A549 (cell line): Measurements from ENCODE around the gene CAMKK2. TPM values are rescaled to one million over a fixed set of nuclear protein-coding genes. Genes with fewer than 3 reads are reported as not detected.

Experiments used
- ATAC-seq, 2 experiments: fragments of 200-7000 bp in 1 of 2; fragments of >200 bp in 1 of 2; cut with Nextera tagmentation in 1 of 2; cut with Tn5 transposase in 1 of 2; 3 replicates each; pipeline versions ENCODE4 v1.8.0 to v1.9.1; 2018 to 2020; ENCODE audit warnings: mild to moderate bottlenecking in 1 of 2, moderate library complexity in 1 of 2
- CTCF ChIA-PET: fragments of 300-600 bp; sonication (Branson Sonifier 250); formaldehyde crosslinking; extraction: SDS; loops from one replicate; lab custom pipeline; 2021; ENCODE audit warnings: antibody characterized with exemption, inconsistent platforms; lab: Yijun Ruan, JAX
- POLR2A ChIA-PET: fragments of 350-600 bp; formaldehyde crosslinking; extraction: SDS; loops from one replicate; lab custom pipeline; 2021; ENCODE audit warnings: antibody characterized with exemption, inconsistent platforms; lab: Yijun Ruan, JAX
- DNase-seq, 2 experiments: peaks; one replicate each; pipeline versions ENCODE4 v3.0.0 to v3.0.0-alpha.2; 2011 to 2016; ENCODE audit warnings: low read depth in 1 of 2, low spot score in 1 of 2
- FAIRE-seq: peaks from 2 replicates; lab custom pipeline; 2011; peaks lifted over from hg19 to GRCh38; lab: Jason Lieb, UNC
- H3K27ac ChIP-seq, 2 experiments: fragments of >200 bp; sonication (Bioruptor Twin); formaldehyde crosslinking; 3 replicates each; pipeline ENCODE4 v1.5.1; 2016 to 2017
- H3K4me1 ChIP-seq: fragments of >200 bp; sonication (Bioruptor Twin); formaldehyde crosslinking; 3 replicates; pipeline ENCODE4 v1.6.1; 2016
- H3K4me2 ChIP-seq: fragments of >200 bp; sonication (Bioruptor Twin); formaldehyde crosslinking; 3 replicates; pipeline ENCODE4 v1.6.1; 2016
- H3K4me3 ChIP-seq: fragments of >200 bp; sonication (Bioruptor Twin); formaldehyde crosslinking; 3 replicates; pipeline ENCODE4 v1.5.1; 2016
- H3K9me3 ChIP-seq: fragments of >200 bp; sonication (Bioruptor Twin); formaldehyde crosslinking; 3 replicates; pipeline ENCODE4 v1.6.1; 2016
- EHF ChIP-seq: fragments of 250-450 bp; sonication (Bioruptor Pico); IDR thresholded peaks from 2 replicates; pipeline ENCODE4 v1.5.0; 2020; ENCODE audit warnings: mild to moderate bottlenecking
- EP300 ChIP-seq, 2 experiments: fragments of >200 bp; sonication (Bioruptor Twin); formaldehyde crosslinking; IDR thresholded peaks; 2 replicates in 1 of 2; 3 replicates in 1 of 2; pipeline ENCODE4 v1.6.1; 2016 to 2017
- HDAC2 ChIP-seq: fragments of 200-600 bp; sonication (generic); IDR thresholded peaks from 2 replicates; pipeline ENCODE4 v1.6.1; 2016
- MAX ChIP-seq: IDR thresholded peaks from 2 replicates; pipeline ENCODE4 v1.6.1; 2012
- MAZ ChIP-seq: fragments of 150-350 bp; IDR thresholded peaks from 2 replicates; pipeline ENCODE4 v1.6.1; 2014; ENCODE audit warnings: antibody characterized with exemption, low read depth, low read length, borderline replicate concordance
- MYC ChIP-seq: IDR thresholded peaks from 2 replicates; pipeline ENCODE4 v1.6.1; 2012; ENCODE audit warnings: mild to moderate bottlenecking, inconsistent platforms, low read length, improper control_type of control experiment, borderline replicate concordance
- NPAS2 ChIP-seq: fragments of 250-450 bp; sonication (Bioruptor Pico); IDR thresholded peaks from 2 replicates; pipeline ENCODE4 v1.8.0; 2022; ENCODE audit warnings: mild to moderate bottlenecking, moderate library complexity, borderline replicate concordance
- POLR2A ChIP-seq: IDR thresholded peaks from 2 replicates; pipeline ENCODE4 v1.6.1; 2012; ENCODE audit warnings: mild to moderate bottlenecking, low read length
- RAD21 ChIP-seq, 2 experiments: fragments of >200 bp in 1 of 2; sonication (Bioruptor Twin) in 1 of 2; formaldehyde crosslinking in 1 of 2; IDR thresholded peaks in 1 of 2; conservative IDR thresholded peaks in 1 of 2; 2 replicates in 1 of 2; 3 replicates in 1 of 2; pipeline ENCODE4 v1.6.1; 2012 to 2018; ENCODE audit warnings: inconsistent platforms in 1 of 2
- RFX5 ChIP-seq: fragments of 450-650 bp; IDR thresholded peaks from 2 replicates; pipeline ENCODE4 v1.7.1; 2014; ENCODE audit warnings: antibody characterized with exemption, mild to moderate bottlenecking, moderate library complexity
- SREBF2 ChIP-seq: fragments of 450-650 bp; IDR thresholded peaks from 2 replicates; pipeline ENCODE4 v1.6.1; 2014; ENCODE audit warnings: mild to moderate bottlenecking, moderate library complexity
- TP53 ChIP-seq: fragments of 250-450 bp; sonication (Bioruptor Pico); IDR thresholded peaks from 2 replicates; pipeline ENCODE4 v1.5.0; 2021; ENCODE audit warnings: mild to moderate bottlenecking, moderate library complexity
- ZC3H11A ChIP-seq: fragments of 450-650 bp; IDR thresholded peaks from 2 replicates; pipeline ENCODE4 v1.6.1; 2014; ENCODE audit warnings: antibody characterized with exemption, mild to moderate bottlenecking
- WGBS: methylation state at CpG from one replicate; pipeline ENCODE4 v1.1.6; 2017; ENCODE audit errors: missing lambda C conversion rate; 5-methylcytosine and 5-hydroxymethylcytosine counted together
- polyA plus RNA-seq, 4 experiments: library from polyadenylated mRNA; depleted of rRNA in 3 of 4; stranded (reverse); fragments of >200 nt; fragmentation: RNase III in 1 of 4; extraction: RNeasy Plus Mini Kit Qiagen cat#74134 plus additional on column Dnase treatment in 1 of 4; gene quantifications; 2 replicates in 3 of 4; 3 replicates in 1 of 4; pipeline ENCODE4 v1.2.3, GENCODE V29; 2011 to 2017
- TF ChIP-seq, protein P1 (sequence below): fragments of 250-450 bp; sonication (Bioruptor Pico); IDR thresholded peaks from 2 replicates; pipeline ENCODE4 v1.5.0; 2020; ENCODE audit warnings: low read depth, mild to moderate bottlenecking, moderate library complexity
- TF ChIP-seq, protein P2 (sequence below): fragments of >200 bp; sonication (Bioruptor Twin); formaldehyde crosslinking; IDR thresholded peaks from 3 replicates; pipeline ENCODE4 v1.6.1; 2016
- TF ChIP-seq, protein P3 (sequence below): fragments of 450-650 bp; IDR thresholded peaks from 2 replicates; pipeline ENCODE4 v1.6.1; 2014; ENCODE audit warnings: antibody characterized with exemption

The CAMKK2 gene
- polyA plus RNA-seq, 2 of the 4 experiments (the other 2 are of a cell fraction): 15.3 to 24.8 TPM

- ChIA-PET CTCF (no interaction called here), POLR2A (no interaction called here)
- no peak overlapping the region for H3K4me2 ChIP-seq
- WGBS: 82% methylated on average over 8 of the region's 8 CpGs
- H3K4me3 ChIP-seq: no peak overlapping the region
- ATAC-seq (no peak), FAIRE-seq (no peak), DNase-seq (no peak)
- TF ChIP-seq ZC3H11A (no peak), MAX (no peak), POLR2A (no peak)
- no peaks in the 10 kb centered on the region for H3K9me3 ChIP-seq
- 0 out of 3 replicates have a peak, but pooled peaks cover 3% of the 10 kb centered on the region for H3K4me1 ChIP-seq
- no peak overlapping the region for H3K27ac ChIP-seq
Observed at GRCh38 chr12:121226399-121226798, 70.1 kb downstream of the CAMKK2 start.

DNA sequence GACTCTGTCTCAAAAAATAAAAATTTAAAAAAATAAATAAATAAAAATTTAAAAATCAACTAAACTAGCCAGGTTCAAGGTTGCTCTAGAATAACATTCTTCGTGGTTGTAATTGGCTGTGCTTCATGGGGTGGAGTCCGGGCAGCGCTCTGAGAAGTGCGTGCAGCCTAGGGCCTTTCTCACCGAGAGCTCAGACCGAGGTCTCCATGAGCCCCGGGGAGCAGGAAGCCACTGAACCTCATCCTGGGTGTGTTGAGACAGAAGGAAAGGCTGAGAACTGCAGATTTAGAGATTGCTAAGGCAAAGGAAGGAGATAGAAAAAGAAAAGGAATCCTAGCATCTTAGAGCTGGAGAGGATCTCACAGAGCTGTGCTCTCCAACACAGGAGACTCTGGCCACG is 71.9 kb downstream of the CAMKK2 start:
- WGBS: 88% methylated on average over 8 of the region's 8 CpGs
- no peak for ATAC-seq
- H3K9me3 ChIP-seq: no peaks in the 10 kb centered on the region
- ChIA-PET CTCF (no interaction called here), POLR2A (no interaction called here)
- no peak overlapping the region for H3K4me3 ChIP-seq
- no peak overlapping the region for H3K27ac ChIP-seq
- TF ChIP-seq EHF (CRISPR knock-in tag) (no peak), RFX5 (no peak), MYC (no peak), MAZ (no peak), SREBF2 (no peak), NPAS2 (CRISPR knock-in tag) (no peak), TP53 (CRISPR knock-in tag) (no peak), MAX (no peak), EP300 (IDR thresholded peaks at IDR 0.05) (no peak), HDAC2 (no peak)
- TF ChIP-seq, protein P1, sequence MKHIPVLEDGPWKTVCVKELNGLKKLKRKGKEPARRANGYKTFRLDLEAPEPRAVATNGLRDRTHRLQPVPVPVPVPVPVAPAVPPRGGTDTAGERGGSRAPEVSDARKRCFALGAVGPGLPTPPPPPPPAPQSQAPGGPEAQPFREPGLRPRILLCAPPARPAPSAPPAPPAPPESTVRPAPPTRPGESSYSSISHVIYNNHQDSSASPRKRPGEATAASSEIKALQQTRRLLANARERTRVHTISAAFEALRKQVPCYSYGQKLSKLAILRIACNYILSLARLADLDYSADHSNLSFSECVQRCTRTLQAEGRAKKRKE (CRISPR knock-in tag): no peak
- TF ChIP-seq, protein P2, sequence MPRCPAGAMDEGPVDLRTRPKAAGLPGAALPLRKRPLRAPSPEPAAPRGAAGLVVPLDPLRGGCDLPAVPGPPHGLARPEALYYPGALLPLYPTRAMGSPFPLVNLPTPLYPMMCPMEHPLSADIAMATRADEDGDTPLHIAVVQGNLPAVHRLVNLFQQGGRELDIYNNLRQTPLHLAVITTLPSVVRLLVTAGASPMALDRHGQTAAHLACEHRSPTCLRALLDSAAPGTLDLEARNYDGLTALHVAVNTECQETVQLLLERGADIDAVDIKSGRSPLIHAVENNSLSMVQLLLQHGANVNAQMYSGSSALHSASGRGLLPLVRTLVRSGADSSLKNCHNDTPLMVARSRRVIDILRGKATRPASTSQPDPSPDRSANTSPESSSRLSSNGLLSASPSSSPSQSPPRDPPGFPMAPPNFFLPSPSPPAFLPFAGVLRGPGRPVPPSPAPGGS: no peak
- TF ChIP-seq, protein P3, sequence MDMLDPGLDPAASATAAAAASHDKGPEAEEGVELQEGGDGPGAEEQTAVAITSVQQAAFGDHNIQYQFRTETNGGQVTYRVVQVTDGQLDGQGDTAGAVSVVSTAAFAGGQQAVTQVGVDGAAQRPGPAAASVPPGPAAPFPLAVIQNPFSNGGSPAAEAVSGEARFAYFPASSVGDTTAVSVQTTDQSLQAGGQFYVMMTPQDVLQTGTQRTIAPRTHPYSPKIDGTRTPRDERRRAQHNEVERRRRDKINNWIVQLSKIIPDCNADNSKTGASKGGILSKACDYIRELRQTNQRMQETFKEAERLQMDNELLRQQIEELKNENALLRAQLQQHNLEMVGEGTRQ: no peak
- no peak for DNase-seq
- H3K4me1 ChIP-seq: no peaks in the 10 kb centered on the region
- H3K4me2 ChIP-seq: no peak overlapping the region
- no peak for FAIRE-seq

DNA sequence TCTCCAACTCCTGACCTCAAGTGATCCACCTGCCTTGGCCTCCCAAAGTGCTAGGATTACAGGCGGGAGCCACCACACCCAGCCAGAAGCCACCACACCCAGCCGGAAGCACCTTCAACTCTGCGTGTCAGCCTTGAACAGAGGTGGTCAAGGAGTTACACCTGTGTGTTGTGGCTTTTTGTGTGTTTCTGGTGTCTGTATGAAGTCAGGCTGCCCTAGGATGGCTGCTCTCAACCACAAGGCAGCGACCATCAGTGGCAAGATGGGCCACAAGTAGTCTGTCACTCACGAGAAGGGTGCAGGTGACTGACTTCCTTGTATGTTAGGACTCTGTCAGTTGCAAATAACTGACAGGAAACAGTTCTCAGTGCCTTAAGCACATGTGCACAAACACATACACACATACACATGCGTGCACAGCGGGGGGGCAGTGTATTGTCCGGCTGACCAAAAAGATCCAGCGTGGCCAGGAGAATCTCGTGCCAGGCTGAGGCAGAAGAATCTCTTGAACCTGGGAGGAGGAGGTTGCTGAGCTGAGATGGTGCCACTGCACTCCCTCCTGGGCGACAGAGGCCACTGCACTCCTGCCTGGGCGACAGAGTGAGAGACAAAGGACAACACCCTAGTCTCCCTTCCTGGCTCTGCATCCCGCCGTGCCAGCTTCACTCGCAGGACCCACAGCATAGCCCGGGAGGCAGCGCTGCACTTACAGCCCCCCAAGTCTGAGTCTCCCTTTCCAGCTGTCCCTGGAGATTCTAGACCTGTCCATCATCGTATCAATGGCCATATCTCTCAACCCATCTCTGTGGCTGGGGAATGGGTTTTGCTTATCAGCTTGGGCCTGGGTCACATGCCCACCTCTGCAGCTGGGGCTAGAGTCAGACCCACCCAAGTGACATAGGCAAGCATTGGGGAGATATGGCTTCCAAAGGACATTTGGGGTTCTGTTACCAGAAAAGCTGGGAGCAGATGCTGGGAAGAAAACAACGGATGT is 72.9 kb downstream of the CAMKK2 start:
- 80% methylated on average over 19 of the region's 19 CpGs for WGBS
- no peaks in the 10 kb centered on the region for H3K4me1 ChIP-seq
- CTCF ChIA-PET: interaction anchor here (0.6 to 2.1 kb wide), 2 partner anchors 92 to 95 kb away, joined by 4 read pairs; no protein-coding TSS in a partner anchor
- H3K27ac ChIP-seq: no peak overlapping the region
- no peaks in the 10 kb centered on the region for H3K9me3 ChIP-seq
- ATAC-seq: peak; percentile 45 to 79; a peak in 4 of 6 replicates
- FAIRE-seq: no peak
- POLR2A ChIA-PET: no interaction called here
- H3K4me3 ChIP-seq: no peak overlapping the region
- H3K4me2 ChIP-seq: no peak overlapping the region
- DNase-seq: peak in 1 of 2 experiments; percentile 39
- no peak for TF ChIP-seq TP53 (CRISPR knock-in tag)
- TF ChIP-seq RAD21 (conservative IDR thresholded peaks at IDR 0.05 in 1 of 2, IDR thresholded peaks at IDR 0.05 in 1 of 2): 0 out of 5 replicates have a peak, but pooled peaks of 1 of the 2 experiments have one; percentile 24
